ENCODE measurements around the gene GRAMD1C. TPM values are rescaled to one million over a fixed set of nuclear protein-coding genes. Genes with fewer than 3 reads are reported as not detected.

The GRAMD1C gene
- total RNA-seq, 1 donor from 2014 or later: not detected

Other genes starting within 250 kb of the GRAMD1C start
- gene USF3, start 142.1 kb upstream of the GRAMD1C start, total RNA-seq: 12.9 and 14.2 TPM in 2 replicates
- 152 and 153 TPM in 2 replicates for gene NAA50, start 92.5 kb upstream of the GRAMD1C start, total RNA-seq
- 38.1 and 38.5 TPM in 2 replicates for gene ATP6V1A, start 91.8 kb upstream of the GRAMD1C start, total RNA-seq
- gene ZDHHC23, start 109.2 kb downstream of the GRAMD1C start, total RNA-seq: 1.9 and 2.4 TPM in 2 replicates
- gene CCDC191, start 217.7 kb downstream of the GRAMD1C start, total RNA-seq: 0.66 and 1.7 TPM in 2 replicates
- gene QTRT2, start 217.9 kb downstream of the GRAMD1C start, total RNA-seq: 50.5 and 55.3 TPM in 2 replicates

Data from activated CD4-positive, alpha-beta T cell treated with anti-CD3 and anti-CD28 coated beads, Interleukin-2, amount 10 ng/mL, durations not matched to agents 24 days and 14 days (primary cell).